ENCODE results near the gene OGFOD3.

OGFOD3 gene

GRCh38 chr17:82344175-82344907 lies 74.0 kb downstream of the OGFOD3 start:
- no peak for DNase-seq (ENCODE audit: low read depth)

GRCh38 chr17:82343560-82343959 lies 74.8 kb downstream of the OGFOD3 start:
- TF ChIP-seq CTCF (conservative IDR thresholded peaks at IDR 0.05; ENCODE audit: control insufficient read depth, insufficient read depth, low read depth, low read length), result no peak
- DNase-seq (ENCODE audit: low read depth), result no peak
- no peak overlapping the region for H3K4me3 ChIP-seq (ENCODE audit: control insufficient read depth, low read depth, low read length)

More at GRCh38 chr17:82344175-82344907, 74.0 kb downstream of the OGFOD3 start:
- H3K4me3 ChIP-seq (ENCODE audit: control insufficient read depth, low read depth, low read length), result no peak overlapping the region
- no peak for TF ChIP-seq CTCF (conservative IDR thresholded peaks at IDR 0.05; ENCODE audit: control insufficient read depth, insufficient read depth, low read depth, low read length)

GRCh38 chr17:82342361-82343079 lies 75.9 kb downstream of the OGFOD3 start:
- no peak for TF ChIP-seq CTCF (conservative IDR thresholded peaks at IDR 0.05; ENCODE audit: control insufficient read depth, insufficient read depth, low read depth, low read length)
- no peak for DNase-seq (ENCODE audit: low read depth)

DNA sequence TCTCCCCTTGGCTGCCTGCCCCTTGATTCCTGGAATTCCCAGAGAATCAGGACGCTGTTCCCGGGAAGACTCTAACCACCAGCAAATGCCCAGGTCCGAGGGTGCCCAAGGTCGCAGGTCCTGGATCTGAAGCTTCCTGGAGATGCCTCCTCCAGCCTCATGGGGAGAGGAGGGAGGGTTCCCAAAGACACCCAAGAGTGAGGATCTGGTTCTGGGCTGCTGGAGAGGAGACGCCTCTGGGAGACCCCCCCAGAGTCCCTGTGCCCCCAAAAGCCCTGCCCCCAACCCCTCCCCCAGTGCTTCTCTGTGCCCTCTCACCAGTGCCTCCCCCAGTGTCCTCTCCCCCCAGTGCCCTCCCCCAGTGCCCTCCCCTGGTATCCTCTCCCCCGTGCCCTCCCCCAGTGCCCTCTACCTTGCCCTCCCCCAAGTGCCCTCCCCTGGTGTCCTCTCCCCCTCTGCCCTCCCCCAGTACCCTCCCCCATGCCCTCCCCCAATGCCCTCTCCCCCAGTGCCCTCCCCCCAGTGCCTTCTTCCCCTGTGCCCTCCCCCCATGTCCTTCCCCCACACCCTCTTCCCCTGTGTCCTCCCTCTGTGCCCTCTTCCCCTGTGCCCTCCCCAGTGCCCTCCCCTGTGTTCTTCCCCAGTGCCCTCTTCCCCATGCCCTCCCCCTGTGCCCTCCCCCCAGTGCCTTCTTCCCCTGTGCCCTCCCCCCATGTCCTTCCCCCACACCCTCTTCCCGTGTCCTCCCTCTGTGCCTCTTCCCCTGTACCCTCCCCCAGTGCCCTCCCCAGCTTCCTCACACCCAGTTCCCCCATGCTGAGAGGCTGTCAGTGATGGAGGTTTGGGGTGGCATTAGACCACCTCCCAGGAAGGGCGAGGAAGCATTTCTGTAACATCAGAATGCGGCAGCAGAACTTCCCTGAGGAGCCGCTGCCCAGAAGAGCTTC lies 78.5 kb downstream of the OGFOD3 start:
- no peak for TF ChIP-seq CTCF (conservative IDR thresholded peaks at IDR 0.05; ENCODE audit: control insufficient read depth, insufficient read depth, low read depth, low read length)
- peak overlapping the region; percentile 44 for H3K4me3 ChIP-seq (ENCODE audit: control insufficient read depth, low read depth, low read length)
- no peak for DNase-seq (ENCODE audit: low read depth)

More at GRCh38 chr17:82342361-82343079, 75.9 kb downstream of the OGFOD3 start:
- H3K4me3 ChIP-seq (ENCODE audit: control insufficient read depth, low read depth, low read length), result no peak overlapping the region
